Central memory CD4-positive, alpha-beta T cell (primary cell): ENCODE data around the gene SNRNP48.

Experiments
- DNase-seq: peaks from one replicate; pipeline ENCODE4 v3.0.0; 2022
- total RNA-seq, 3 experiments: gene quantifications; one replicate each; lab custom pipeline; 2026; lab: John Stamatoyannopoulos, UW

Gene SNRNP48, protein sequence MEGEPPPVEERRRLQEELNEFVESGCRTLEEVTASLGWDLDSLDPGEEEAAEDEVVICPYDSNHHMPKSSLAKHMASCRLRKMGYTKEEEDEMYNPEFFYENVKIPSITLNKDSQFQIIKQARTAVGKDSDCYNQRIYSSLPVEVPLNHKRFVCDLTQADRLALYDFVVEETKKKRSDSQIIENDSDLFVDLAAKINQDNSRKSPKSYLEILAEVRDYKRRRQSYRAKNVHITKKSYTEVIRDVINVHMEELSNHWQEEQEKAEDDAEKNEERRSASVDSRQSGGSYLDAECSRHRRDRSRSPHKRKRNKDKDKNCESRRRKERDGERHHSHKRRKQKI
- 30.5 to 59.6 (median 42.4) reads per million in 3 experiments for total RNA-seq

GRCh38 chr6:7589949-7590917, at the start of gene SNRNP48:
SNRNP48 (plus strand) TSS chr6:7590198; CDS start chr6:7590258, 60 bp downstream.
- peak; percentile 85 for DNase-seq

DNA sequence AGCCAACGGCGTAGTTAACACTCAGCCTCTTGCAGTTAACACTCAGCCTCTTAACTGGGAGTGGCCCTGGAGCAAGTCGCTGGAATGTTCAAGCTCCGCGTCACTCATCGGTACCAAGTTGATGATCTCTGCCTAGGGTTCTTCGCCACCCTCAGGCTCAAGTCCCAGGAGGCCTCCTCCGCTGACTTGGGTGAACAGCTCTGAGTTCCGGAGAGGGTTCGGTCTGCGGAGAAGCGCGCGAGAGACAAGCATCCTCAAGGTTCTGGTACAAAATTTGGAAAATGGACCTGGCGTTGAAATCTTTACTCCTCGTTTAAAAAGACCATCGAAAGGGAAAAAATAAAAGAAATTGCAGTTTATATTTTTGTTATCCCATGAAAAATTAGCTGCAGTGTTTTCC, 49.4 kb upstream of the SNRNP48 start:
- DNase-seq: no peak

GRCh38 chr6:7541175-7542064, 48.6 kb upstream of the SNRNP48 start, which contains the start of gene DSP:
DSP (plus strand) TSS chr6:7541671; CDS start chr6:7541916, 245 bp downstream.
- DNase-seq: no peak

DNA sequence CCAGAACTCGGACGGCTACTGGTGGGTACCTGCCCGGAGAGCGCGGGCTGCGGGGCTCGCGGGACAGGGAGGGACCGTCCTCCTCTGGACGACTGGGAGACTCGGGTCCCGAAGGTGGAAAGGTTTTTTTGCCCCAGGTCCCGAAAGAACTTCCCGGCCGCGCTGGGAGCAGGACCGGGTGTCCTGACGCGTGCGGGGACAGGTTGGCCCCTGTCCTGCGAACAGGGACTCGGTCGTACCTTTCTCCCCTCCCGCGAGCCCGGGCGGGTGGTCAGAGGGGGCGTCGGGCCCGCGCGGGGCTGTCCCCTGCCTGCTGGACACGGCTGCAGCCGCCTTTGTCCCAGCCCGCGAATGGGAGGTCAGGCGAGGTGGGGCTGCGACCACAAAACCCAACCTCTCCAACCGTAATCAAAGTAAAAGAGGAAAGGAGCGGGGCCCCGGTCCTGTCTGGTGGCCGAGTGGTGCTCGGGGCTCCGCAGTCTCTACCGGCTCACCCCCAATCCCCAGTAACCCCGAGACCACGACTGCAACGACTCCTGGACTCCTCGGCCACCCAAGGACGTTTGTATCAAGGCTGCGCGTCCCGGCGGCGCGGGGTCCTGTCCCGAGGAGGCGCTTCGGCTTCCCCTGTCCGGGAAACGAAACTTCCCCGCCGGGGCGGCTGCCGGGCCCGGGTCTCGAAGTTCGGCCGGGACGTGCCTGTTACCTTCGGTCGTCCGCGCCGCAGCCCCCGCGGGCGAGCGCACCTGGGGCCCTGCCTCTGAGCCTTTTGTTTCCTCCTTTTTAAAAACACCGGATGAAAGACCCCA, 47.7 kb upstream of the SNRNP48 start:
- no peak for DNase-seq

- no peak for DNase-seq
Observed at GRCh38 chr6:7542874-7543624, 46.9 kb upstream of the SNRNP48 start.

- no peak for DNase-seq
Observed at GRCh38 chr6:7543789-7544424, 46.1 kb upstream of the SNRNP48 start.

- no peak for DNase-seq
Observed at GRCh38 chr6:7544597-7544996, 45.4 kb upstream of the SNRNP48 start.

GRCh38 chr6:7545316-7546019, 44.5 kb upstream of the SNRNP48 start:
- DNase-seq: no peak

DNA sequence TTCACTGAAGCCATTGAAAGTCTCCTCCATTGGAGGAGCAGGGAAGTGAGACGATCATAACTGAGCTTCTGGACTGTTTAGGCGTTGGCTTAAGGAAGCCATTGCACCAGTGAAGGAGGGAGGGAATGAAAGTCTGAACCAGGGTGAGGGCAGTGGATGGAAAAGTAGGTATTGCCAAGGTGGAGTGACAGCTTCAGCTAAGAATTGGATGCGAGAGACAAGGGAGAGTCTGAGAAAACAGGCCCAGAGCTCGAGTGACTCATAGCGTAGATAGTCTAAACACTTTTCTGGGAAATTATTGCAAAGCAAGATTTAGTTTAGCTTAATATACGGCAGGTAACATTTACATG, 44.0 kb upstream of the SNRNP48 start:
- no peak for DNase-seq

DNA sequence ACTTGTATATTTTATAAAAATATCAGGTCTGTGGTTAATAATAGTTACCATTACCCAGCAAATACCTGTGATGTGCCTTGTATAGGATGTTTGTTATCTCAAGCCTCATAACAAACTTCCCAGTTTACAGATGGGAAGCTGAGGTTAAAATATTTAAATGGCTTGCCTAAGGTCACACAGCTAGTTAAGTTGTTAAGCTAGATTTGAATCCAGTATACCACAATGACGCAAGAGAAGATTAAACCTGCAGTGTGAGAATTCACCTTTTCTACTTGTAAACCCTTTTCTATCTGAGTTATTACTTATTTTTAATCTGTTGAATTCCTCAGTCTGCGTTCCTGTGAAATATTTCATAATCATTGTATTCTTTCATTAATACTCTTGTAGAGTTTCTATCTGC, 43.6 kb upstream of the SNRNP48 start:
- no peak for DNase-seq

DNA sequence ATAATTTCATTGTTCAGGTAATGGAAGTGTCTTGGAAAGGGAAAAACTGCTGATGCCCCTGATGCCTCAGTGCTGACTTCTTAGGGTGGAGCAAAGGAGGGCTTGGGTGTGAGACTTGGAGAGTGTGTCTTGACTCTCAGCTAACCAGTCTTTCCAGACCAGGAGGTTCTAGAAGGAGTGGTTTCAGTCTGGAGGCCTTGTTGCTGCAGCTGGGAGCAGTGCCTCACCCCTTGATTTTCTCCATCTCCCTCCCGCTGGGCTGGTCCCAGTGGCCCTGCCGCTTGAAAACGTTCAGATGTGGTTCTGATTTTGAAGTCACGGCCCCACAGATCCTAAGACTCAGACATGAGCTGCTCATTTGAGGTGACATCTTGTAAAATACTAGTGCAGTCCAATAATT, 43.1 kb upstream of the SNRNP48 start:
- no peak for DNase-seq

DNA sequence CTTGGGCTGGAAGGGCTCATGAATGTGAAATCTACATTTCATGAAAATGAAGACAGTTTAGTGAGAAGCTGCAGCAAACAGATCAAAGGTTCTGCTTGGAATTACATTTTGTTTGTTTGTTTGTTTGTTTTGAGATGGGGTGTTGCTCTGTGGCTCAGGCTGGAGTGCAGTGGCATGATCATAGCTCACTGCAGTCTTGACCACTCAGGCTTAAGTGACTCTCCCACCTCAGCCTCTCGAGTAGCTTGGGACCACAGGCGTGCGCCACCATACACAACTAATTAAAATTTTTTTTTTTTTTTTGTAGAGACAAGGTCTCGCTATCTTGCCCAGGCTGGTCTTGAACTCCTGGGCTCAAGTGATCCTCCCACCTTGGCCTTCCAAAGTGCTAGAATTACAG, 42.7 kb upstream of the SNRNP48 start:
- no peak for DNase-seq

DNA sequence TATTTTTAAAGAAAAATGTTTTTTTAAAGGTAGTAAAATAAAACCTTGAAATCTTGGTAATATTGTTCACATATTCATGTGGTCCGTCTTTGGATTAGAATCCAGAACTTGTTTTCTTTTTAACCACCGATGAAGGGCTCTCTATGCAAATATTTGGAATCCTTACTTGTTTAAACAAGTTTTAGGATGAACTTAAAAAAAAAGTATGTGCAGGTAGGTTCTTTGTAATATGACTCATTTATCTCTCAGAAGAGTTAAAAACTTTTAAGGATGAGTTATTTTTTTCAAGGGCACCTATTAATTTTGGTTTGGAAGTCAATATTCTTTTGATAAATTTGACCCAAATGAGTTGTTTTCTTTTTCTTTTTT, 39.6 kb upstream of the SNRNP48 start:
- no peak for DNase-seq

GRCh38 chr6:7554533-7555275, 35.3 kb upstream of the SNRNP48 start:
- DNase-seq: no peak

DNA sequence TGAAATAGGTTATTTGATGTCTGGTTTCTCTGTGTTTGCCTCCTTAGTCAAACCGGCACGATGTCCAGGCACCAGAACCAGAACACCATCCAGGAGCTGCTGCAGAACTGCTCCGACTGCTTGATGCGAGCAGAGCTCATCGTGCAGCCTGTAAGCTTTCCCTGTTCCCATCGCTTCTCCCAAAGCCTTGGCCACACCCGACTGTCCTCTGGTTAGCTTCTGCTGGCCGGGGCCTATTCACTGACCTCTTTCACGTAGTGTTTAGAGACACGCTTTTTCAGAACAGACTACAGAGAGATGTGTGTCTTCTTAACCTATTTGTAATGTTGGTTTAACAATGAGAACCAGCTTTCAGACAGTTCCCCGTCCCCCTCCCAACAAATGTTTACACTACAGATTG, 34.3 kb upstream of the SNRNP48 start:
- no peak for DNase-seq

GRCh38 chr6:7556394-7557106, 33.4 kb upstream of the SNRNP48 start:
- DNase-seq: no peak

GRCh38 chr6:7557652-7558051, 32.3 kb upstream of the SNRNP48 start:
- no peak for DNase-seq

DNA sequence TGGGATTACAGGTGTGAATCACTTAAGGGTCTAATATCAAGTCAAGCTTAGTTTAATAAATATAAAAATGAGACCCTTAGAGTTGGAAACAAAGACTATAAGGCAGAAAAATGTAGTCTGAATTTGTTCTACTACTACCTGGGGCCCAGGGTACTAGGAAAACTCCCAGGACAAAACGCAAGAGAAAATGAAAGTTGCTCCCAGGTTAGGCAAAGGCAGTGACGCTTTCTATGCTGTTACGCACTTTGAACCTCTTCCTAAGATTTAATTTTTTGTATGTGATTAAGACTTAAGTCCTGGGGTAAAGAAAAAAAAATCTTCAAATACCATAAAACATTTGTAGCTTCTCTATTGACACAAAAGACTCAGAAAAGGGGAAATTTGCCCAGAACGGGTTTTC, 31.2 kb upstream of the SNRNP48 start:
- DNase-seq: no peak

DNA sequence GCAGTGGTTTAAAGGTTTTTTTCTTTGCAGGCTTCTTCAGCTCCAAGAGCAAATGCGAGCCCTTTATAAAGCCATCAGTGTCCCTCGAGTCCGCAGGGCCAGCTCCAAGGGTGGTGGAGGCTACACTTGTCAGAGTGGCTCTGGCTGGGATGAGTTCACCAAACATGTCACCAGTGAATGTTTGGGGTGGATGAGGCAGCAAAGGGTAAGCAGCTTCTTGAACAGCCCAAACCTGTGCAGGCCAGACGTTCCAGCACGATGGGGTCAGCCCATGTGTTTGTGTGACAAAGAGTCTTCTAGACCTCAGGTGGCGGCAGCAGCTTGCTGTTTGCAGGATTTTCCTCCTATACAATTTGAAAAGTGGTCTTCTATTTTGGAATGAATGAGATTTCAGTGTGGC, 30.8 kb upstream of the SNRNP48 start:
- DNase-seq: no peak
